ENCODE results near the gene HOXD9.

HOXD9 gene

DNA sequence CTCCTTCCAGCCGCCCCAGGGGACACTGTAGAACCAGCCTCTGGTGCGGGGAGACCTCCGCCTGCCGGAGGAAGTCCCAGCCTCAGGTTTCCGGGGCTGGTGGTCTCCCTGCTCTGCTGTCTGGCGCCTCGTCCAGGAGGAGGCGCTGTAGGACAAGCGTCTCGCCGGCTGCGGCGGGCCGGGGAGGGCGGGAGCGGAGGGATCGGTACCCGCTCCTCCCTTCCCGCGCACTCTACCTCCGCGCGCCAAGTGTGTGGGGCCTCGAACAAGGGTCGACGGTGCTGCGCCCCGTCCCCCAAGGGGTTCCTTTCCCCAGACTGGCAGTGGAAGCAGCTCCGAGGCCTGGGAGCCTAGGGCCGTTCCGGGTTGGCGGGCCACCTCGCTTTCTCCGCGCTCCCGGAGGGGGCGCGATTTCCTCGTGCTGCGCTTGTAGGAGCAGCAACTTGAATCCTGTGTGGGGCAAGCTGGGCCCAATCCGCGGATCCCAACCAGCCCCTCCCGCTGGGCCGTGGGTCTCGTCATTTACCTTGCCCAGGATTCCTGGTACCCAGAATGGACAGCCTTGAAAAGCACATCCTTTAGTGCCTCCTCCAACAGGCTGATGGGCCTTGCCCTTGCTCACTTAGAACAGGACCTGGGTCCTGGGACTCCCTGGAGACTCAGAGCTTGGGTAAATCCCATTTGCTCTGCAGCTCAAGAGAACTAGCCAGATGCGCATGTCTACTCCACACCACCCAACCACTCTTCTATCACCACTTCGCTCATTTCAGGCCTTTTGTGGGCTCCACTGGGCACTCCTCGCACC is 18.2 kb downstream of the HOXD9 start:
- peak; percentile 65 for DNase-seq

DNA sequence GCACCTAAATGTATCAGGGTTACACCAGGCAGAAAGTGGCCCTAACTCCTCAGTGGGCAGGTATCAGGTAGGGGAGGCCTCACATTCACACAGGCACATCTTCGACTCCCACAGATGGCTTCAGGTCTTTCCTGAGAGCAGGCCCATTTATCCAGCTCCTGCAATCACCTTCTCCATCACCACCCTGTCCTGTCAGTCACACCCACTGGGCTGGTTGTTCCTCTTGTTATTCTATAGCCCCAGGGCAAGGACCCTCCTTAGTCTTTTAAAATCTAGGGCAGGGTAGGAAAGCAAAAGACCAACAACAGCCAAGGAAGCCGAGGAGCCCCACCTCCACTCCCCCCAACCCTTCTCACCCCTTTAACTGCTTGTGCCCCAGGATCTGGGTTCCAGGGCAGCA is 19.8 kb downstream of the HOXD9 start:
- no peak for DNase-seq

DNA sequence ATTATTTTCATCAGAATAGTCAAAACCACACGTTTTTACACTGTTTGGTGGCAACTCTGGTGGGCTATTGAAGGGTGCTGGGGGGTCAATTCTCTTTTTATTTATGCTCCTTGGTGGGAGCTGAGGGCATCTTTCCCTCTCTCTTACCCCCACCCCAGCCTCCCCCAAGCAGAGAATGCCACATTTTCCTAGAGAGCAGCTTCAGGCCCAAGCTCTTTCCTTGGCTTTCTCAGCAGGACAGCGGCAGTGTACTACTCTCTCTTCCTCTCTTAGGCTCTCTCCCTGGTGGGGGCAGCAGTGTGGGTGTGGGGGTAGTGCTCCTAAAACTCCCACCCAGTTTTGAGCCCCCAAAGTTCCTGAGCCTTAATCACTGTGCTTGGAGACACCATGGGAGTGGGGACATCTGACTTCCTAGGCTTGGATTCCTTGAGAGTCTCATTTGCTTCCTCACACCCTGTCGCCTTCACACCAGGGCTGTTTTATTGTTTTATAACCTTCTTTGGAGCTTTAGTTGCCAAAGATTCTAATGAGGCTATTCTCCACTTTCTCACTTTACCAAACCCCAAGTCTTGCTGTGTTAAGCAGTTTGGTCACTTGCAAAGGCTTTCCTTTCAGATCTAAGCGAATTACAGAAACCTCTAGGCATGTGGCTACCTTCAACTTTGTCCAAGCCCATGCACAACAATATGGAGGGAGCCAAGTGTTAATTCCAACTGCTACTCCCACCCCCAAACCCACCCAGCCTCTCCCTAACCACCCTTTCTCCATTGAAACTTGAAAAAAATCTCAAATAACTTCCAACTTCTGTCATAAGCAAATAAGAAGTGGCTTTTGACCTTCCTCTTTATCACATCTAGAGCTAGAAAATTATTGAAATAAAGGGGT is 22.8 kb downstream of the HOXD9 start:
- no peak for DNase-seq

DNA sequence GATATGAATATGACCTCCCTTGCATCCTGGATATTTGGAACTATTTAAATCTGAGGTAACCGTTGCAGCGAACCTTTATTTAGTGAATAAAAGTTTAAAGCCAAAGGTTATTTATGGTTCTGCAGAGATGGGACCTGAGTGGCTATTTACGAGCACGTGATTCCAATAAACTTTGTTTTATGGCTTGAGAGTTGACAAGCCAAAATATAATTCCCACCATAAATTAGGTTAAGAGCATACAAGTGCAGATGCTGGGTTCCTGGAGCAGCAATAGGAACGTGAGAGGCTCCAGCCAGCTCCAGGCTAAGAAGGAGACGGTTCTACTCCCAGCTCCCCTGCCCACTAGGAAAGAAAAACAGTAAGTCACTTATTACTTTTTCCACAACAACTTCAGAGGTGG is 23.6 kb downstream of the HOXD9 start:
- no peak for DNase-seq

DNA sequence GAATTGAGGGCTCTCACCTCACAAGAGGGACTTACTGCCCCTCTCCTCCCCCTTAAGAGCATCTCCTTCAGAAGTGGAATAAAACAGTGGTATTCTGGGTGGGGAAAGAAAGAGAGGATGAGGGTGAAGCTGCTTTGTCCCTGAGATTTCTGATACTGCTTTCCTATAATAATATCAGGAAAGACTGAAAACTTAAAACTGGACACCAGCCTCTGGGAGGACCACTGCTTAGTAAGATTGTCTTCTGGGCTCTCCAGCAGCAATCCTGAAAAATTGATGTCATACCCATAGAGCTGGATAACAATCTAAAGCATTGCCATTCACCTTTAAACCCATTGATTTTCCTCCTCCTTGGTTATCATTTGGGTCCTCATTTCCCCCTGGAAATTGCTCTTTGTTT is 24.1 kb downstream of the HOXD9 start:
- no peak for DNase-seq

DNA sequence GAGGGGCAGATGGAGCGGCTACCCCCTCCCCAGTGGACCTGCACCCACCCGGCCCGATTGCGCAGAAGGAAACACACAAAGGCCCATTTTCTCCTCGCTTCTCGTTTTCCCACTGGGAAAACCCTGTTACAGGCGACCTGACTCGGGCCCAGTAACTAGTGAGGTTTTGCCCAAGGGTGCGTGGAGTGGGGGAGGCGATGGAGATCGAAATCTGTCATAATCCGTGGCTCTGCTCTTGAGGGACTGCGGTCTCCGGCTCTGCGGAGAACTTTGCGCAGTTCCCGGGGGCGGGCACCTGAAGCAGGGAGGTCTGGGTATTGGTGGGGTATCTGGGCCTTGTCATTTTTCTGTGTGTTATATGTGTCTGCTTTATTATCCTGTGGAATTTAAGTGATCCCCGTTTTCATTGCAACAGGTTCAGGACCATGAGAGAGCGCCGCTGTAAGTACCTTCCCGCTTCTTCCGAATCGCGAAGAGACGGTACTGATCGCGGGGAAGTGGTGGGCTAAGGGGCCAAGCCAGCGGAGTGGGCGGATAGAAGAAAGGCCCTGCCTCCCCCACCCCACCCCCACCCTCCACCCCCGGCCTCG is 24.8 kb downstream of the HOXD9 start:
- DNase-seq, result no peak

DNA sequence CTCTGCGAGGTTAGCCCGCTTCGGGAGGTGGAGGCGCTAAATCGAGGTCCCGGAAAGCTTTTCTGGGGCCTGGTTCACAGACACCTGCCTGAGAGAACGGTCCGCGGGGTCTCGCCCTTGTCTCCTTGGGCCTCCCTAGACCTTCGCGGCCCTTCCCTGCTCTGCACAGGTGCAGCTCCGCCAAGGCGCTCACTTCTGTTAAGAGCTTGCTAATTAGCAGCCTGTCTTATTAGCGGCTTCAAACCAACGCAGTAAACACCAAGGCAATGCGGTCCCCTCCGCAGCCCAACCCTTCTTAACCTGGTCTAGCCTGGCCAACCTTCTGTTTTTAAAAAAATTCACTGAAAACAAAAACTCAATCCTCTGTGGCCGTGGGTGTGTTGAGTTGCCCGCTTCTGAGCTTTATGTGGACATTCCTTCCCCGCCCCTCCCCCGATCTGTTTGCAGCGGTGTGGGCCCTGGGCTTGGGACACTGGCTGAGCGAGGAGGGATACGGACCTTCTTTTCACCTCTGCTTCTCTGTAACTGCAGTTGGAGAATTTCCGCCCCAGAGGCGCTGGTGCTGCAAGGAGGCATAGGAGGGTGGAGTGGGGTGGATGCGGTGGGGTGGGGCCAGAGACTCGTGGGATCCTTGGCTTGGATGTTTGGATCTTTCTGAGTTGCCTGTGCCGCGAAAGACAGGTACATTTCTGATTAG is 25.4 kb downstream of the HOXD9 start:
- DNase-seq, result no peak

DNA sequence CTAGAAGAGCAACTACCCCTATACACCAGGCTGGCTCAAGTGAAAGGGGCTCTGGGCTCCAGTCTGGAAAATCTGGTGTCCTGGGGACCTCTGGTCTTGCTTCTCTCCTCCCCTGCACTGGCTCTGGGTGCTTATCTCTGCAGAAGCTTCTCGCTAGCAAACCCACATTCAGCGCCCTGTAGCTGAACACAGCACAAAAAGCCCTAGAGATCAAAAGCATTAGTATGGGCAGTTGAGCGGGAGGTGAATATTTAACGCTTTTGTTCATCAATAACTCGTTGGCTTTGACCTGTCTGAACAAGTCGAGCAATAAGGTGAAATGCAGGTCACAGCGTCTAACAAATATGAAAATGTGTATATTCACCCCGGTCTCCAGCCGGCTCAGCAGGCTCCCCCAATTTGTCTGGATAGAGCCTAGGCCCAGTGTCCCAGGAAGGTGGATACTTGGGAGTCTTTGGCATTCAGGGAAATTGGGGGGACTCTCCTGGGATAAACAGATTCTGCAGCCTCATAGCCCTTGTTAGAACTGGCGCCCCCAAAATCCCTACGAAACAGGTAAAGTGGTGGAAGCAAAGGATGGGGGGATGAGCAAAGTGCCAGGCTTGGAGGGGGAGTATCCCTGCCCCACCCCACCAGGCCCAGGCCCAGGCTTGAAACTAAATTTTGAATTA is 26.4 kb downstream of the HOXD9 start:
- no peak for DNase-seq

DNA sequence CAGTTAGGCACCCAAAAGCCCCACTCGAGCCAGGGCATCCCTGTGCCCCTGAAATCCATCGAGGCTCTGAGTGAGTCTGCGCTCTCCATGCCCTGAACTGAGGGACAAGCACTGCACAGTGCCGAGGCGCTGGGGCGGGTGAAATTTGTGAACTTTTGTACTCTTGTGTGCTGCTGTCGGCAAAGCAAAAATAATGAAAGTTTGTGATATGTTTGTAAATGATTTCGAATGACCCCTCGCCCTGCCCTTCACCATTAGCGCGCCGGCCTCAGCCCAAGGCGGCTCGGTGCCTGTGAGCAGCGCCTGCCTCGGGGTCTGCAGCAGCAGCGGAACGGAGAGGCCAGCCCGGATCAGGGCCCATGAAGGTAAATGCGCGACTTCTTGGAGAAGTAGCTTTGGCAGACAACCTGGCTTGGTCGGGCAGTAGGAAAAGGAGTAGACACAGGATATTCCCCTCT is 27.0 kb downstream of the HOXD9 start:
- DNase-seq, result no peak

DNA sequence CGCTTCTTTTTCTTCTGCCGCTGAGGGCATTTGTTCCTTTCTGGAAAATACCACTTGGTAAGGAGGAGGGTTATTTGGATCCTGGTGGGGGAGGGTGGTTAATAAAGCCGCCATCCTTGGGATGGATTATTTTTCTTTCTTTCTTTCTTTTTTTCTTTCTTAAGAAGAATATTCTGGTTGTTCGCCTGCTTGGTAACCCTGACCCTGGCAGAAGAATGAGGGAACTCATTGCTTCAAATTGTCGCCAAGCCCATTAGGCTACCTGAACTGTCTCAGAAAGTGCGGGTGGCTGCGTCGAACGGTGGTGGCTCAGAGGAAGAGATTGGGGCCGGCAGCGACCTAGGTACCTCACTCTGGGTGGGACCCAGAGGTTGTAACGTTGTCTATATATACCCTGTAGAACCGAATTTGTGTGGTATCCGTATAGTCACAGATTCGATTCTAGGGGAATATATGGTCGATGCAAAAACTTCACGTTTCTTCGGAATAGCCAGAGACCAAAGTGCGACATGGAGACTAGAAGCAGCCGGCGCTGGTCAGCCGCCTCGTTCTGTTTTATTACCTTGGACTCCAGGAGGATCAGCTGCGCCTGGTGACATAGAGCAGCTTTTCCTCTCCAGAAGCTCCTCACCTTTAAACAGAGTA is 27.5 kb downstream of the HOXD9 start:
- DNase-seq, result no peak

DNA sequence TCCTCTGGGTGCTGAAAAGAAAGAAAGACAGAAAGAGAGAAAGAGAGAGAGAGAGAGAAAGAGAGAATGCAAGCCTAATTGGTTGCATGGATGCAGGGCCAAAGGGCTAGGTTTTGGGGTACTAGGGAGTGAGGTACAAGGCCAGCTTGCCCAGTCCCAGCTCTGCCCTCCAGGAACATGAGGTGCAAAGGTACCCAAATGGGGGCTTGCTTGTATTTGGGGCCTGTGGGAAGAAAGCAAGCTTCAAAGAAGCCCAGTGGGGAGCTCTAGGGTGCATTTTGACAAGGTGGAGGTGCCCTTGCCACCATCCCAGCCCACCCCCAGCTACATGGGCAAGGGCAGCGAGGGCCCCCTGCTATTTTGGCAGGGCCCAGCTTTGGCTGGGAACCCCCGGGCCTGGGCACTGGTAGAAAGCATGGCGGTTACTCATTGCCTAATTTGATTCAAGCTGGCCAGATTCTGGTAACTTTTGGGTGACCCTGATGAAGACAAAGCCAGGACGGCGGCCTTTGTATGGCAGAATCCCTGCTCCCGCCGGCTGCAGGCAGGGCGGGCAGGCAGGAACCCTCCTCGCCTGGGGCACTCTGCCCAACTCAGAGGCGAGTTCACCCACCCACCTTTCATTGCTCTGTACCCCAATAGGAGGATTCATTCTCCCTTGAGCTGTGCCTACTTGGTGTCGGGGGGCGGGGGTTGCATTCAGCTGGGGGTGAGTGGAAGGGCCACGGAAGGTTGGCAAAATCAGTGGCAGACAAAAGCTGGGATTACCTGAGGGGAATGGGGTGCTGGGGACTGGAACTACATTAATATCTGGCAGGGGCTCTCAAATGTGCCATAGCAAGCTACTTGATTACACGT is 28.3 kb downstream of the HOXD9 start:
- no peak for DNase-seq

DNA sequence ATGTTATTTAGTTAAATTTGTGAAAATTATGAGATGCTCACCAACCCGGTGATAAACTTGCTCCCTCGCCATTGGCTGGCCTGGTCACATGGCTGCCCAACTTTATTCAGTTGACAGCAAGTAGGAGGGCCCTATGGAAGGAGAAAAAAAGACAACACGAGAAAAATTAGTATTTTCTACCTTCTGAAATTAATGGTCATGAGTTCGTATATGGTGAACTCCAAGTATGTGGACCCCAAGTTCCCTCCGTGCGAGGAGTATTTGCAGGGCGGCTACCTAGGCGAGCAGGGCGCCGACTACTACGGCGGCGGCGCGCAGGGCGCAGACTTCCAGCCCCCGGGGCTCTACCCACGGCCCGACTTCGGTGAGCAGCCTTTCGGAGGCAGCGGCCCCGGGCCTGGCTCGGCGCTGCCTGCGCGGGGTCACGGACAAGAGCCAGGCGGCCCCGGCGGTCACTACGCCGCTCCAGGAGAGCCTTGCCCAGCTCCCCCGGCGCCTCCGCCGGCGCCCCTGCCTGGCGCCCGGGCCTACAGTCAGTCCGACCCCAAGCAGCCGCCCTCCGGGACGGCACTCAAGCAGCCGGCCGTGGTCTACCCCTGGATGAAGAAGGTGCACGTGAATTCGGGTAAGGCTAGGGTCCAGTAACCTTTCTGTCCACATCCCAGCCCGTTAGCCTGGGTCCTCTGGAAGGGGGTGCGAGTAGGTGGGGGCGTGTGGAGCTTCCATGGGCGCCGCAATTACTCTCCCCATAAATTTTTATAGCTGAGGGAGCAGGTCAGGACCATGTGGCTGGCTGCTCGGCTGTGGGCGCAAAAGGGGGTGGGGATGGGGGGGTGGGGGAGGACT is 29.1 kb downstream of the HOXD9 start, which contains the start of gene HOXD4:
TSS of gene HOXD4 (plus strand) at position 109 of the 846 bp plus-strand sequence. CDS start at position 193, 84 bp downstream.
- DNase-seq, result no peak

DNA sequence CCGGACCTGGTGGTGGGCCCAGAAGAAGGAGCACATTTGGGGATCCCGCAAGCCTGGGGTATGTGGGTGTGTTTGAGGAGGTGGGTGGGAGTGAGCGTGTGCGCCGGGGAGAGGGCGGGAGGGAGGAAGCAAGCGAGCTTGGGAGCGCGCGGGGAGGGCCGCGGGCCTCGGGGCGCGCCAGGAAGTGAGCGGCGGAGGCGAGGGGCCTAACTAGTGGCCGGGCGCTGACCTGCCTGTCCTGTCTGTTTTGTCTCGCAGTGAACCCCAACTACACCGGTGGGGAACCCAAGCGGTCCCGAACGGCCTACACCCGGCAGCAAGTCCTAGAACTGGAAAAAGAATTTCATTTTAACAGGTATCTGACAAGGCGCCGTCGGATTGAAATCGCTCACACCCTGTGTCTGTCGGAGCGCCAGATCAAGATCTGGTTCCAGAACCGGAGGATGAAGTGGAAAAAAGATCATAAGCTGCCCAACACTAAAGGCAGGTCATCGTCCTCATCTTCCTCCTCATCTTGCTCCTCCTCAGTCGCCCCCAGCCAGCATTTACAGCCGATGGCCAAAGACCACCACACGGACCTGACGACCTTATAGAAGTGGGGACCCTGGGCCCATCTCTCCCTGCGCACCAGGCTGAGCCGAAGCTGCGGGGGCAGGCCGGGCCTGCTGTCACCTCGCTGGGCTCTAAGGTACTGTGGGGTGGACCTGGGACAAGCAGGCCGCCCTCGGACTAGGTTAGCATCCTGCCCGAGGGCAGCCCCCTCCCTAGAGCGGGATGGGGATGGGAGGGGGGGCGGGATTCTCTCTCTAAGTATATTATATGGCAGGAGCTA is 30.0 kb downstream of the HOXD9 start:
- DNase-seq, result no peak

DNA sequence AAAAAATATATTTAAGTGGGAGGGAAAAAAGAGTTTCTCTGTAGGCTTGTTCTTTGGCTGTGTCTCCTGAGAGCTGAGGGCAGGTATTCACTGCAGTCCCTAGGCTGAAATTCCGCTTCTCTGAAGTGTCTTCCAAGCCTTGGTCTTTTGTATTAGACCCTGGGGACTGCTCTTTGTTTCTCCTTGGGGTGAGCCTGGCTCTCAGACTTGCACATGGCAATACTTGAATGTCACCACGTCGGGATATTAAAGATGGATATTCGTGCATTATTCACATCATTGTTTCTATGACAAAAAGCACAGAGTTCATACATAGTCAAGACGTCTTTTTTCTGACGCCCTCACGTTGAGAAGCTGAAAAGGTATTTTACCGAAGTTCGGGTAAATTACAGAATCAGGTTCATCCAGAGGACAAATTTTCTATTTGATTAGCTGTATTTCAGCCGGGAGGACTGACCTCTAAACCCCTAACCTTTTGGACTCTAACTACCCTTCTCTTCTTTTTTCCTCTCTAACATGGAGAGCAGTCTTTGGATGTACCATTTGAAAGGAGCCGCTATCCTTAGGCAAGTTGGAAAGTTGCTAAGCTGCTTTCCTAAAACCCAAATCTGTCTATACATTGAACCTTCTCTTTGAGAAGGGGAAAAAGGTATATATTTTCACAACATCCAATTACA is 32.2 kb downstream of the HOXD9 start:
- DNase-seq, result no peak

DNA sequence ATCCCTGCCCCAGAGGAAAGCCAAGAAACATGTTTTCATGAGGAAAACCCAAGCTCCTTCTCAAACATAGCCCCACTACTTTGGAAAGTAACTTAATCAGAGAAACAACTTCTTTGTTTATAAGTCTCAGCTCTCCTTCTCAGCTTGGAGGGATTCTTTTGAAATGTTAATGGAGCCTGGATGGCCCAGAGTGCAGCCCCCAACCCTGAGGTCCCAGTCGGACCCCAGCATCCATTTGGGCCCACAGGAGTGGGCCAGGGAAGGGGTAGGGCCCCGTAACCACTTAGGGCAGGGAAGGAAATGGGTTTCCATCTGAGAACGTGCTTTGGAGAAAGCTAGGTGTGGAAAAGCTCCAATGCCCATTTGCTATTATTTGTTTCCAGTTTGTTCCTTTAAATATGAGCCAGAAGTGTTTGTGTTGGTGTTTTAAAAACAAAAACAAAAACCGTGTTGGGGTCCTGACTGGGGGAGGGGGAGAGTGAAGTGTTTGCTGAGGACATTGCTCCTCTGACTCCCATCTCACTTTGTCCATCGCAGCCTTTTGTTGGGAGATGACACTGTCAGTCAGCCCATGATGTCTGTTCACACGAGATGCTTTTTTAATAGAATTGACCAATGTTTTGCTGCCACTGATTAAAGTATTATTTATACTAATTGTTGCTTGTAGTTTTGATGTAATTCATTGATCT is 33.0 kb downstream of the HOXD9 start:
- no peak for DNase-seq

DNA sequence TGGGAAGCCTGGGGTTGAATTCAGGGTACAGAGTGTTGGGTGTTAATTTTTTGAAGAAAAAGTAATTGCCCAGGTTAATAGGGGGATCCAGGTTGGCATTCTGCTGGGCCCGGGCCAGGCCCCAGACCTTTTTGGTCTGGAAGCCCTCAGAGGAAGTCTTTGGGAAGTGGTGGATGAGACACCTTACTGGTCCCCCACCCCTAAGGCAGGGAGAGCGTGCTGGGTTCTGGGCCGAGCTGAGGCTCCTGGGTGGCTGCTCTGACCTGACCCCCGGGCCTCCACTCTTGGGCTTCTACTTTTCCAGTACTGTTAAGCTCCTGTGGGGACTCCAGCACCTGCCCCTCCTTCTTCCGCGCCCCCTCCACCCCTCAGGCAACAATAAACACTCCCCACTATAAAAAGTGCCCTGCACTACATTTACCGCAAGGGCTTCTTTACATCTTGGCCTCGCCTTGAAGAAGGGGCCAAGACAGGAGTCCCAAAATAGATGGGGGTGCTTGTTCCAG is 33.8 kb downstream of the HOXD9 start:
- DNase-seq, result no peak

DNA sequence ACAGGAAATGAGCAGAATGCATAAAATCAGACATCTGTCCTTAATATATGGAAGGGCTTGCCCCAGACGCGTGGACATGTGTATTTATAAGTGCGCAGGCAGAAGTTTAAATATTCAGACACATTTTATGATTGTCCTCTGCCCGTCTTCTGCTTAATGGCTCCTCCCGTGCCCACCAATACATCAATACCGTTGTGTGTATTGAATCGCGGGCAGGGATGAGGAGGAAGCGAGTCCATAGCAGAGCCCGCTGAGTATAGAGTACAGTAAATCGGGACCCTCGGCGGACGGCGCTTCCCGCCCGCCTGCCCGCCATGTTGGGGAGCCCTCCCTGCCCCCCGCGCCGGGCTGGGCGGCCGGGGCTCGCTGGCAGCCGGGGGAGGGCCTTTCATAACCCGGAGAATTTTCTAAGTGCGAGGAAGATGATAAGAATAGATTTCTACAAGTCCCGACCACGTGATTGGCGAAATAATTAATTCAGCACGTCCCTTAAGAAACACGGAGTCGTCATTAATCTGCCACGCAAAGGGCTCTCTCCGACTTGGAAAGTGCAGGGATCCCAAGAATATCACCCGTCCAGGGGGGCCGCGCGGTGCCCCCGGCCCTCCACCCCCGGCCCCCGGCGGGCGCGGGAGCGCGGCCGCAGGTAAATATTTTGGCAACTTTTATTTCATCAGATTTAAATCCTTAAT is 34.4 kb downstream of the HOXD9 start, which contains the start of gene HOXD3:
TSS of gene HOXD3 (plus strand) at position 501 of the 692 bp plus-strand sequence. CDS start 11,808 bp downstream, outside the sequence.
- DNase-seq, result no peak
